HPDE6-E6E7 (cell line): Measurements from ENCODE around the gene ISG15.
"Not testable (repeated sequence)": the region's sequence is repeated elsewhere in the genome, so short reads cannot be mapped to it uniquely, and the experiment has no call there.

Experiments used
- DNase-seq: peaks from one replicate; pipeline ENCODE4 v3.0.0; 2011; ENCODE audit warnings: missing footprints; ENCODE audit errors: extremely low spot score

ISG15 gene

DNA sequence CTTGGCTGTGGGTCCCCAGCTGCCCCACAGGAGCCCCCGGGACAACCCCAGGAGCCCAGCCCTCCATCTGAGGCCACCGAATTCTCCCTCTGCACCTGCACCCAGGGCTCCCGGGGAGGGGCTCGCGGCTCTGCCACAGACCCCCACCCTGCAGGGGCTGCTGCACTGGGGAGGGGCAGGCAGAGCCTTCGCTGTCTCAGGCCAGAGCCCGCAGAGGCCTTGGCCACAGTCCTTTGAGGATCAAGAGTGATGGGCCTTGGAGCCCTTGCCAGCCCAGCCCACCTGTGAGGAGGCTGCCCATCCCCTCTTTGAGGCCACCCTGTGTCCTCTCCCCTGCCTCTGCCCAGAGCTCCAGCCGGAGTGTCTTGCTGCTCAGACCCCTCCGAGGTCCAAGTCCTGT, 37.9 kb upstream of the ISG15 start:
- DNase-seq = no peak

DNA sequence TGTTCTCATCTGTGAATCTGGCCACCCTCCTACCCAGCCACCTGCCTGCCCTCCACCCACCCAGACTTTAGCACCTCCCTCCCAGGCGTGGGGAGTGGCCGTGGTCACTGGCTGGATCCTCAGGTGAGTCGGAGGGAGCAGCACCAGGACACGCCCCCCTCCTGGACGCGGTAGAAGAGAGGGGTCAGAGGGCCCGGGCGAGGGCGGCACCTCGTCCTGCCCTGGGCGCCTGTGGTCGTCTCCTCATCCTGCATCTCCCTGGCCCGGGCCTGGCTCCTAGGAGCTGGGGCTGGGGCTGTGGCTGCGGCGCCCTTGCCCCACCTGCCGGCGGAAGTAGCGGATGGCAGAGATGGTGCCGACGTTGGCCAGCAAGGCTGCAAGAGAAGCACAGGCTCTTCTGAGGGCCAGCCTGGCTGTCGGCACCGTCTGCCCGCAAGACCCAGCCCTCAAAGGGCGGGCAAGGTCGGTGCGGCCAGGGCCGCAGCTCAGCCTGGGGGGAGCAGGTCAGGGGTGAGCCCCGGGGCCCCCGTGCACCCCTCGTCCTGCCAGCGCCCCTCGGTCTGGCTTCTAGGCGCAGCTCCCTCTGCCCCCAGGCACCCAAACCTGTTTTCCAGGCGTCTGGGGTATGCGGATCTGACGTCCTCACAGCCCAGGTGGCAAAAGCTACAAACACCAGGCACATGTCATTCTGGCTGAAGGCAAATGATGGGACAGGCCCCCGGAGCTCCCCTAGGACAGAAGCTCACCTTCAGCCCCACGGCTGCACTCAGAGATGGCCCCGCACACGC, 37.2 kb upstream of the ISG15 start:
- peak; percentile 86 for DNase-seq

DNA sequence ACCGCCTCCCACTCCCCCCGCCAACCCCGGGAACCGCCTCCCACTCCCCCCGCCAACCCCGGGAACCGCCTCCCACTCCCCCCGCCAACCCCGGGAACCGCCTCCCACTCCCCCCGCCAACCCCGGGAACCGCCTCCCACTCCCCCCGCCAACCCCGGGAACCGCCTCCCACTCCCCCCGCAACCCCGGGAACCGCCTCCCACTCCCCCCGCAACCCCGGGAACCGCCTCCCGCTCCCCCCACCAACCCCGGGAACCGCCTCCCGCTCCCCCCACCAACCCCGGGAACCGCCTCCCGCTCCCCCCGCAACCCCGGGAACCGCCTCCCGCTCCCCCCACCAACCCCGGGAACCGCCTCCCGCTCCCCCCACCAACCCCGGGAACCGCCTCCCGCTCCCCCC, 36.5 kb upstream of the ISG15 start:
- not testable (repeated sequence) for DNase-seq

DNA sequence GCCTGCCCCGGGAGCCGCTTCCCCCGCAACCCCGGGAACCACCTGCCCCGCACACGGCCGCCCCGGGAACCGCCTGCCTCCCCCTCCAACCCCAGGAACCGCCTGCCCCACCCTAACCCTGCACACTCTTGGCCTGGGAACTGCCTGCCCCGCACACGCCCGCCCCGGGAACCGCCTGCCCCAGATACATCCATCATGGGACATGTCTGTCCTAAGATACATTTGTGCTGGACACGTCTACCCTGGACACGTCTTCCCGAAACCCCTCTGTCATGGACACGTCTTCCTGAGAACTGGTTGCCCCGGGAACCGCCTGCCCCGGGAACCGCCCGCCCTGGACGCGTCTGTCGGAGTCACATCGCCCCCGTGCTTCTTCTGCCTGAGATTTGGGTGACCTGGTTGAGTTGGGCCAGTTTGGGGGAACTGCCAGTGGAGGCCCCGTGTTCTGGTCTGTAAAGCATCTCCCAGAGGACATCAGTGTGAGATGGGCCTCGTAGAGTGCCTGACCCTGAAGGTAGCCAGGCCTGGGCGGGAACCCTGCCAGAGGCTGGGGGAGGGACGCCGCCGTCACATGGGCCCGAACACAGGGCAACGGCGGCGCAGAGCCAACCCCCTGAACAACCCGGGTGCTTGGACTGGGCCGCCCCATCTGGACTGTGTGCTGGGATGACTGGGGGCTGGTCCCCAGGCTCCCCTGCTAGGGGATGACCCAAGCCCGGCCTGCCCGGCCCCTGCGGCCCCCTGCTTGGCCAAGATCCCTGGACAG, 35.0 kb upstream of the ISG15 start:
- DNase-seq = no peak

DNA sequence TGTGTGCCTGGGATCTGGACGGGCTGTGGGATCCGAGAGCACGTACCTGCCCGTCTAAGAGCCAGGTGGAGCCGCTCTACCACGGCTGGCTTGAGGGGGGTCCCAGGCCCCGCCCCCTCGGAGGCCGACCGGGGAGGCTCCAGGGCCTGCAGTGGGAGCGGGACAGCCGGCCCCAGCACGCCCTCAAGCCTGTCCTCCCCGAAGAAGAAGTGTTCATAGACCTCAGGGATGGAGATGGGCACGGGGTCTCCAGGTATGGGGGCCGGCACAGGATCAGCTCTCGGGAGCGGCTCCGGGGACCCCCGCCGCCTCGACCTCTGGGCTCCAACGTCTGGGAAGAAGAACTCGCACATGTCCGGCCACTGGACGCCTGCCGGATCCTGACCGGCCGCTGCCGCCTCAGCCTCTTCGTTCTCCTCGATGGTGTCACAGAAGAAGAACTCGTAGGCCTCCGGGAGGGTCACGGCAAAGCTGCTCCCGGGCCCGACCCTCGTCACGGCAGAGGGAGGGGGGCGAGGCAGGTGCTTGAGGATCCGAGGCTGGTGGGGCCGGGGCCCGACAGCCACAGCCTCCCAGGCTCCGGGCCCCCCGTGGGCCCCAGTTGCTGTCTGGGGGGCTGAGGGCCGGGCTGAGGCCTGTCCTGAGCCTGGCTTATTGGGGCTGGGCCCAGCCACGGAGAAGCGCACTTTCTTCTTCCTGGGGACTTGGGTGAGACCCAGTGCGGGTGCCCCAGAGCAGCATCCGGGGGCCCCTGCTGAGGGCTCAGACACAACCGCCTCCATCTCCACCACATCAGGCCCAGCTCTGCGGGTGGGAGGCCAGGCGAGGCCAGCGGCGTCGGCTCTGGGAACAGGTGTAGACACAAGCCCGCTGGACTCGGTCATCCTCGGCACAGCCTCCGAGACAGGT, 34.2 kb upstream of the ISG15 start:
- DNase-seq = no peak

DNA sequence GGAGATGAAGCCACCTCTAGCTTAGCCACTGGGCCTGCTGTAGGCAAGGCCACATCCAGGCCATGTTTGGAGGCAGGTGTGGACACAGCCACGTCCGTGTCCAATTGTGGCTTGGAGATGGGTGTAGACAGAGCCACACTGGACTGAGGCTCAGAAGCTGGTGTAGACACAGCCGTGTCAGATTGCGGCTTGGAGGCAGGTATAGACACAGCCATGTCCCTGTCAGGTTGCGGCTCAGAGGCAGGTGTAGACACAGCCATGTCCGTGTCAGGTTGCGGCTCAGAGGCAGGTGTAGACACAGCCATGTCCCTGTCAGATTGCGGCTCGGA, 33.6 kb upstream of the ISG15 start:
- DNase-seq = no peak

DNA sequence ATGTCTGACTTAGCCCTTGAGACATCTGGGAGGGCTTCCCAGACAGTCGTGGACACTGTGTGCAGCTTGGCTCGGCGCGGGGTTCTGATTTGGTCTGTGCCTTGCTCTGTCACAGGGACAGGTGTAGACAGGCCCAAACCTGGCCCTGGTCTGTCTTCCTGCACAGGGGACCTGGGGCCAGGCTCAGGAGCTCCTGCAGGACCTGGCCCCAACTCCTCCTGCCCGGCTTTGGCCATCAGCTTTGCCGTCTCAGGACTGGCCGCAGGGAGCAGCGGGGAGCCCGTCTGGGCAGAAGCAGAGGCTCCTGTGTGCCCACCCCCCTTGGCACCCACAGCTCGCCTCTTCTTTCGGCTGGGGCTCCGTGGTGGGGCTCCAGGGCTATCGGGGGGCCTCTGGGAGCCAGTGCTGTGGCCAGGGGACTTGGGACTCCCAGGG, 33.1 kb upstream of the ISG15 start:
- DNase-seq = no peak

DNA sequence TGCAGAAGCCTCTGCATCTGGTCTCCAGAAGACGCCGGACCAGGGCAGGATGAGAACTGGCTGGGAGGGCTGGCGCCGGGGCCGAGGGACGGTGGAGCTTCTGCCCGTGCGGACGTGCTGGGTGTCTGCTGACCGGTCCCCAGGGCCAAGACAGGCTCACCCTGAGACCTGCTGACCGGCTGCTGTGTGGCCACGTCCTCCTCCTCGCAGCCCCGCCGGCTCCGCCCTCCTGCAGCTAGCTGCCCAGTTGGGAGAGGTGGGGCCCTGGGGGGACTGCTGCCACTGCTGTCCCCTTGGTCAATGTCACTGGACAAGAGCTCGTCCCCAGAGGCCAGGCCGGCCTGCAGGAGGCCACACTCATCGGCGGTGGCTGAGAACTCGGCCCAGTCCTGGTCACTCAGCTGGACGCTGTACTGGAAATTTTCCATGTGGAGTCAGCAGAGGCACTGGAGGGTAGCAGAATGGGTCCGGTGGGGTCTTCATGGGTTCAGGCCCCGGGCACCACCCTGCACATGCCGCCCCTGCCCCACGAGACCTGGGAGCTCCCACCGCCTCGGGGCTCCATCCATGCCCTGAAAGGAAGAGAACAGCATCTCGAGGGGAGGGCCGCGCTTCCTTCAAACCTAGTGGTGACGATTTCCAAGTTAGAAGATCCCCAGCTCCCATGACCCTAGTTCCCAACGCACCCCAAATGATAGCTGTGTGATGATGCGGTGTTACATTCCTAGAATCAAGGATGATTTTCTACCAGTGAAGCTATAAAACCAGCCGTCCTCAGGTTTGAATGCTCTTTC, 32.5 kb upstream of the ISG15 start:
- DNase-seq = no peak

DNA sequence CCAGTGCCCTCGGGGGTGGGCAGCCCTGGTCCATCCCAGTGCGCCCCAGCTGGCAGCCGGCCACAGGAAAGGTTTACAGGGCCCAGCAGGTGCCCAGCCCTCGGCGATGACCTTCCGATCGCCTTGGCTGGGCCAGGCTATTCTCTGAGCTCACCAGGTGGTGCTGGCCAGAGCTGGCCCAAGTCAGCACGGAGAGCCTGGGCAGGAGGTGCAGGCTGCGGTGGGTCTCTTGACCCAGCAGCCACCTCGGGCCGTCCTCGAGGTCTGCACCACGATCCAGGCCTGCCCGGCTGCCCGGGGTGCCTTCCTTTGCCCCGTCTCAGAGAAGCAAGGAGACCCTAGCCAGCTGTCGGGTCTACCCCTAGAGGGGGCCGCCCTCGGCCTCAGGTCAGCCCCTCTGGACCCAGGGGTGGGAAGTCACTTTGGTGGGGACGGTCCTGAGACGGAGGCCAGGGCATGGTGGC, 31.8 kb upstream of the ISG15 start:
- no peak for DNase-seq

DNA sequence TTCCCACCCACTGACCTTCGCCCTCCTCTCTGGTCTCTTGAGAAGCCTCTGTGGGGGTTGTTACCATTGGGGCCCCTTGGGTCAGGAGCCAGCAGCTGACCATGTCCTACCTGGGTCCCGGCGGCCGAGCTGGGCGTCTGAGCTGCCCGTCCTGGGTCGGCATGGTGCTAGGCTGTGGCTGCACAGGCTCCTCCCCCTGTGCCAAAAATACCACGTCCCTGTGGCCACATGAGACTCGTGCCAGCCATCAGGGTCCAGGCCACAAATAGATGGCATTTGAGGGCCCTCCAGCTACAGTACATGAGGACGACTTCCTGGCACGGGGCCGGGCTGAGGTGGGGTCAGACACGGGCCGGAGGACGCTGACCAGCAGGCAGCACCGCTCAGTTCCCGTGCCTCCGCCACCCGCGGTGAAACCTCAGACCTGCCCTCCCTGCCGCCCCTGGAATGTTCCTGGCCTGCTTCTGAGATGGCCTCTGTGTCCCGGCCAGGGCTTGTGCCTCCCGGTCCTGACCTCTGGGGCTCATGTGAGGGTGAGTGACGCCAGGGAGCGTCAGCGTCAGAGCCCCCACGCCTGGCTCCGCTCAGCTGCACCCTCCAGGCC, 31.2 kb upstream of the ISG15 start, which contains the start of gene PERM1:
Gene PERM1 (minus strand): TSS at position 139 of the 604 bp plus-strand sequence. CDS start 1,064 bp downstream, outside the sequence.
- DNase-seq = no peak

DNA sequence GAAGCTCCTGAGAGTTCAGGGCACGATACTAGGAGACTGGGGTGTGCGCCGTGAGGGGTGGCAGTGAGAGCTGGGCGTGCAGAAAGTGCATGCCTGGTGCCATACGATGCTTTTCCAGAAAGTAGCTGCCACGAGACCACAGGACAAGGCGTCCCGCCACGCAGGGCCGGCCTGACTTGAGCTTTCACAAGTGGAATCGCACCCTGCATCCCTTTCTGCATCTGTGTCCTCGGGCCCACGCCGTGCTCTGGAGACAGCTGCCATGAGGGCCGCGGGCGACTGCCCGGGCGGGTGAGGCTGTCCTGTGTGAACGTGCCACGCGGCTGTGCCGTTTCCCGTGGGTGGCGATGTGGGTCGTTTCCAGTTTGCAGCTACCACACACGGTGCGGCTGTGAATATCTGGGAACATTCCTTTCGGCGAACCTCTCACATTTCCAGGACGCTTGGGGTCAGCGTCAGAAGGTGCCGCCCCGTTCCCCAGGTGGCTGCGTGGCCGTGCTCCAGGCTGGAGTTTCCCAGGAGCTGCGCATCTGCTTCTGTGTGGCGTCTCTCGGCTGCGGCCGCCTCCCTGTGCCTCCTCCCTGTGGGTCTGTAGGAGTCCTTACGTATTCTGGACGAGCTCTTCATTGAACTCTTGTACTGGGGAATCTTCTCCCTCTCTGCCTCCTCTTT, 30.4 kb upstream of the ISG15 start:
- no peak for DNase-seq

DNA sequence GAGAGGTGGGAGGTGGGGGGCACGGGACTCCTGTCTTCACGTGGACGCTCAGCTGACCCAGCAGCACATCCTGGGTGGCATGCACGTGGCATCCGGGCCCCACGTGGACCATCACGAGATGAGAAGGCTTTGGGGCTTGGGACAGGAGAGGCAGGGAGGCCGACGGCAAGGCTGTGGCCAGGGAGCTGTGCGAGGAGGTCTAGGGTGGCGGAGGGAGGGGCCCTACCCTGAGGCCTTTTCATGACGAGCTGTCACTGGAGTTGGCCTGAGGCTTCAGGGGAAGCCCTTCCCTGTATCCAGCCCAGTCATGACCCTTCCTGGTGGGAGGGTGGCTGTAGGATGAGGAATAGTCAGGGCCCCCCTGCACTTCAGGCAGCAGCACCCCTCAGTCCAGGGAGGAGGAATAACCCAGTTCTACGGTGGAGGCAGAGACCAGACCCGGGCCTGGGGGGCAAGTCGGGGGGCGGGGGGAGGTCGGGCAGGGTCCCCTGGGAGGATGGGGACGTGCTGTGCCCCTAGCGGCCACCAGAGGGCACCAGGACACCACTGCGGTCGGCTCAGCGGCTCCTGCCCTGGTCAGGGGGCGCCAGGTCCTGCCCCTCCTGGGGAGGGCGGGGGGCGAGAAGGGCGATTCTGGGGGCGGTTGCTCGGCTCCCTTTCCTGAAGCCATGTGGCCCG, 29.4 kb upstream of the ISG15 start:
- no peak for DNase-seq

DNA sequence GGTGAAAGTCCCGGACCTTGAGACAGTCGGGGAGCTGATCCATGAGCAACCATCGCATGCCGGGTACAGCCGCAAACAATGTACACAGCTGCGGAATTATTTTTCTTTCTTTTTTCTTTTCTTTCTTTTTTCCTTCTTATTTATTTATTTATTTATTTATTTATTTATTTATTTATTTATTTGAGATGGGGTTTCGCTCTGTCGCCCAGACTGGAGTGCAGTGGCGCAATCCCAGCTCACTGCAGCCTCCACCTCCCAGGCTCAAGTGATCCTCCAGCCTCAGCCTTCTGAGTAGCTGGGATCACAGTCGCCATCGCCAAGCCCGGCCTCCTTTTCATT, 28.9 kb upstream of the ISG15 start:
- no peak for DNase-seq

DNA sequence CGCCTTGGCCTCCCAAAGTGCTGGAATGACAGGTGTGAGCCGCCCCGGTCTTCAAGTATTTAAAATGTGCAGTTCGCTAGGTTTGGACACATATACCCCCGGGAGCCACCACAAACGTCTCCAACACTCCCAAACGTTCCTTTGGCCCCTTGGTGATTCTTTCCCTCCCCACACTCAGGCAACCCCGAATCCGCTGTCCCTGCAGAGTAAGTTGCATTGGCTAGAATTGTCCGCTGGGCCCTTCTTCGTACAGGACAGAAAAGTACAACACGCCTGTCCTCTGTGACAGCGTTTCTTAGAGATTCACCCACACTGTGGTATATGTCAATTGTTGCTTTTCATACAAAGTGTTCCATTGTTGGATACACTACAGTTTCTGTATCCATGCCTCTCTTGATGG, 28.2 kb upstream of the ISG15 start:
- DNase-seq = no peak

DNA sequence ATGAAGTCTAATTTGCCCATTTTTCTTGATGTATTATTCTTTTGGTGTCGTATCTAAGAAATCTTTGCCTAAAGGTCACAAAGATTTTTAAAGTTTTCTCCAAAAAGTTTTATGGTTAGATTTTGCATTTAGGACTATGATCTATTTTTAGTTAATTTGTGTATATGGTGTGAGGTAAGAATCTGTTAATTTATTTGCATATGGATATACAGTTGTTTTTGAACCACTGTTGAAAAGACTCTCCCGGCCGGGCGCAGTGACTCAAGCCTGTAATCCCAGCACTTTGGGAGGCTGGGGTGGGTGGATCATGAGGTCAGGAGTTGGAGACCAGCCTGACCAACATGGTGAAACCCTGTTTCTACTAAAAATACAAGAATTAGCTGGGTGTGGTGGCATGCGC, 25.2 kb upstream of the ISG15 start:
- DNase-seq = not testable (repeated sequence)

DNA sequence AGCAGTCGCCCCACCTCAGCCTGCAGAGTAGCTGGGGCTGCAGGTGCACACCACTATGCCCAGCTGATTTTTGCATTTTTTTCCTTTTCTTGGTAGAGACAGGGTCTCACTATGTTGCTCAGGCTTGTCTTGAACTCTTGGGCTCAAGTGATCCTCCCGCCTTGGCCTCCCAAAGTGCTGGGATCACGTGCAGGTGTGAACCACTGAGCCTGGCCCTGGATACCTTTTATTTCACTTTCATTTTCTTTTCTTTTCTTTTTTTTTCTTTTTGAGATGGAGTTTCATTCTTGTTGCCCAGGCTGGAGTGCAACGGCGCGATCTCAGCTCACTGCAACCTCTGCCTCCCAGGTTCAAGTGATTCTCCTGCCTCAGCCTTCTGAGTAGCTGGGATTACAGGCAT, 22.0 kb upstream of the ISG15 start:
- DNase-seq = not testable (repeated sequence)

DNA sequence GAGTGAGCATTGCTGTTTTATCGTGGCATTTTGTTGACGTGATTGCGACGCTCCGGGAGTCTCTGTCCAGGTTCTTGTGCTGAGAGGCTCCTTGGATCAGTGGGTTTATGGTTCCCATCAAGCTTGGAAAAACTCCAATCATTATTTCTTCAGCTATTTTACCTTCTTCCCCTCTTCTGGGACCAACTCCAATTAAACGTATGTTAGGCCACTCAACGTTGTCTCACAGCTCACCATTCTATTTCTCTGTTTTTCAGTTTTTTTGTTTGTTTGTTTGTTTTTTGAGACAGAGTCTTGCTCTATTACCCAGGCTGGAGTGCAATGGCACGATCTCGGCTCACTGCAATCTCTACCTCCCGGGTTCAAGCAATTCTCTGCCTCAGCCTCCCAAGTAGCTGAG, 21.4 kb upstream of the ISG15 start:
- DNase-seq = no peak

DNA sequence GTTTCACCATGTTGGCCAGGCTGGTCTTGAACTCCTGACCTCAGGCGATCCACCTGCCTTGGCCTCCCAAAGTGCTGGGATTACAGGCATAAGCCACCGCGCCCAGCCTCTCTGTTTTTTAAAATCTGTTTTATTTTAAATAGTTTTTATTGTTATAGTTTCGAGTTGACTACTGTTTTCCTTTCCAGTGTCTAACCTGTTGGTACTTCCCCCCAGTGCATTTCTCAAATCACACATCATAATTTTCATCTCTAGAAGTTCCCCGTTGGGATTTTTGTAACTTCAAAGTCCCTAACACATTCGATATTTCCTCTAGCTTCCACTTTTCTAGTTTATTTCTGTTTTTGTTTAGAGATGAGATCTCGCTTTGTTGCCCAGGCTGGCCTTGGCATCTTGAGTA, 20.9 kb upstream of the ISG15 start:
- DNase-seq = no peak

DNA sequence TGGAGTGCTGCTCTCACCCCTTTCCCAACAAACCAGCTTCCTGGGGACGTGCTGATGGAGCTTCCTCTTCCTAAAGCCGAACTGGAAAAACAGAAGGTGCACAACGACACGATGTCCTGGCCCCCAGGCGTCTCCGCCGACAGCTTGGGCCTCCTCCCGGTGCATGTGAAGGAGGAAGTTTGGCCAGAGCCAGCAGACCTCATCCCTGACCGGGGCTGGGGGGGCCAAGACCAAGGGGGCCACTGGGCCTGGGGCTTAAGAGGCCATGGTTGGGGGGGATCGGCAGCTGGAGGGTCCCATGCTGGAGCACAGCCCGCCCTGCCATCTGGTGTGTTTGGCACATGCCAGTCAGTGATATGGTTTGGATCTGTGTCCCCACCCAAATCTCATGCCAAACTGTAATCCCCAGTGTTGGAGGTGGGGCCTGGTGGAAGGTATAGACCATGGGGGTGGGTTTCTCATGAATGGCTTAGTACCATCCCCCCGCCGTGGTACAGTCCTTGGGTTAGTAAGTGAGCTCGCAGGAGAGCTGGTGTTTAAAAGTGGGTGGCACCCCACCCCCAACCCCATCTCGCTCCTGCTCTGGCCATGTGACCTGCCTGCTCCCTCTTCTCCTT, 19.8 kb upstream of the ISG15 start:
- no peak for DNase-seq
